Measurements from ENCODE around the gene TBC1D23. TPM values are rescaled to one million over a fixed set of nuclear protein-coding genes. Genes with fewer than 3 reads are reported as not detected.

The TBC1D23 gene
- total and polyA plus RNA-seq, 2 of the 13 experiments (the other 11 are each of a cell fraction or from before 2014, with no cell fraction given), result 28.7 to 35.4 TPM

DNA sequence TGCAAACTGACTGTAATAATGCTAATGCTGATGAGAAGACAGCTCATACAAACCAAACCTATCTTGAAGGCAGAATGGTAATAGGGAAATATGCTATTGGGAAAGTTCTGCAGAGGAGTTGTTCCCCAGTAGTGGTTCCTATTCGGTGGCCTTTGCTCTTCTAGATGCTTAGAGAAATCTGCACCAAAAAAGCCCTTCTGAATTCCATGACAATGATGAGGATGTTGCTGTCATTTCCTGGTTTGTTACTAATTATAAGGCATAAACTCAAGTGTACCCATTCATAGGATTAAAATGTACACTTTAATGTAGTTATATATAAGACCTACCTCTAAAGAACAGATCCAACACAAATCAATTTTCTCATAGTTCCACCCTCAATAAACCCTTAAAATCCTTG, 110.0 kb downstream of the TBC1D23 start:
- in situ Hi-C loops (cut with HindIII; ENCODE audit: extremely low pct_ligation_motif_present, low pct_unique_long_range_greater_than_20kb), result no loop called here

More for the DNA sequence above, 110.0 kb downstream of the TBC1D23 start:
- Histone ChIP-seq H3K27me3 (ENCODE audit: control insufficient read depth in 1 of 2, insufficient read depth in 2 of 2, low read length in 2 of 2) (no peaks in the 10 kb centered on the region), H3K36me3 (replicated peaks in 1 of 2; ENCODE audit: control insufficient read depth in 1 of 2, insufficient read depth in 2 of 2, low read length in 2 of 2) (peaks cover 13 to 84% of the 10 kb centered on the region in 2 experiments), H2AFZ (ENCODE audit: low read length) (no peak overlapping the region), H3K9ac (ENCODE audit: insufficient read depth, low read depth, low read length) (no peak overlapping the region), H3K9me3 (ENCODE audit: low read length) (no peaks in the 10 kb centered on the region), H3K27ac (ENCODE audit: extremely low read length, insufficient read depth, low read length) (no peak overlapping the region), H4K20me1 (ENCODE audit: insufficient read depth, low read length) (no peaks in the 10 kb centered on the region), H3K4me2 (ENCODE audit: low read depth, low read length) (no peak overlapping the region), H3K4me3 (replicated peaks in 1 of 3; ENCODE audit: insufficient read depth in 1 of 3, low read depth in 2 of 3, low read length in 3 of 3) (no peak overlapping the region), H3K79me2 (ENCODE audit: insufficient read depth, low read length) (peaks cover 3% of the 10 kb centered on the region), H3K4me1 (ENCODE audit: insufficient read depth, low read length) (peaks cover 12% of the 10 kb centered on the region)
- FAIRE-seq (no peak), ATAC-seq (no peak), DNase-seq (ENCODE audit: low spot score) (no peak)
- ChIA-PET POLR2A (no interaction called here), CTCF (ENCODE audit: low intra/inter-chr PET ratio, low total read pairs) (no interaction called here)
- intact Hi-C loops (cut with micrococcal nuclease; ENCODE audit: unreplicated experiment), result no loop called here
- no peak for TF ChIP-seq ZNF563 (CRISPR knock-in tag; IDR thresholded peaks at IDR 0.05)
- TF ChIP-seq, protein P1, sequence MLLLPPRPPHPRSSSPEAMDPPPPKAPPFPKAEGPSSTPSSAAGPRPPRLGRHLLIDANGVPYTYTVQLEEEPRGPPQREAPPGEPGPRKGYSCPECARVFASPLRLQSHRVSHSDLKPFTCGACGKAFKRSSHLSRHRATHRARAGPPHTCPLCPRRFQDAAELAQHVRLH (CRISPR knock-in tag; IDR thresholded peaks at IDR 0.05; ENCODE audit: borderline replicate concordance, low read depth), result no peak
- TF ChIP-seq DNMT1 (CRISPR knock-in tag; IDR thresholded peaks at IDR 0.05), result no peak
- TF ChIP-seq ZNF451 (CRISPR knock-in tag; IDR thresholded peaks at IDR 0.05), result no peak
- no peak for TF ChIP-seq ESRRA (CRISPR knock-in tag; IDR thresholded peaks at IDR 0.05; ENCODE audit: low read depth)
- TF ChIP-seq, protein P2, sequence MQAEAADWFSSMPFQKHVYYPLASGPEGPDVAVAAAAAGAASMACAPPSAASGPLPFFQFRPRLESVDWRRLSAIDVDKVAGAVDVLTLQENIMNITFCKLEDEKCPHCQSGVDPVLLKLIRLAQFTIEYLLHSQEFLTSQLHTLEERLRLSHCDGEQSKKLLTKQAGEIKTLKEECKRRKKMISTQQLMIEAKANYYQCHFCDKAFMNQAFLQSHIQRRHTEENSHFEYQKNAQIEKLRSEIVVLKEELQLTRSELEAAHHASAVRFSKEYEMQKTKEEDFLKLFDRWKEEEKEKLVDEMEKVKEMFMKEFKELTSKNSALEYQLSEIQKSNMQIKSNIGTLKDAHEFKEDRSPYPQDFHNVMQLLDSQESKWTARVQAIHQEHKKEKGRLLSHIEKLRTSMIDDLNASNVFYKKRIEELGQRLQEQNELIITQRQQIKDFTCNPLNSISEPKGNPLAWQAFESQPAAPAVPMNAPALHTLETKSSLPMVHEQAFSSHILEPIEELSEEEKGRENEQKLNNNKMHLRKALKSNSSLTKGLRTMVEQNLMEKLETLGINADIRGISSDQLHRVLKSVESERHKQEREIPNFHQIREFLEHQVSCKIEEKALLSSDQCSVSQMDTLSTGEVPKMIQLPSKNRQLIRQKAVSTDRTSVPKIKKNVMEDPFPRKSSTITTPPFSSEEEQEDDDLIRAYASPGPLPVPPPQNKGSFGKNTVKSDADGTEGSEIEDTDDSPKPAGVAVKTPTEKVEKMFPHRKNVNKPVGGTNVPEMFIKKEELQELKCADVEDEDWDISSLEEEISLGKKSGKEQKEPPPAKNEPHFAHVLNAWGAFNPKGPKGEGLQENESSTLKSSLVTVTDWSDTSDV (CRISPR knock-in tag; IDR thresholded peaks at IDR 0.05), result no peak
- TF ChIP-seq ZNF326 (CRISPR knock-in tag; IDR thresholded peaks at IDR 0.05; ENCODE audit: borderline replicate concordance), result no peak
- no peak for TF ChIP-seq GABPB1 (CRISPR knock-in tag; IDR thresholded peaks at IDR 0.05)
- no peak for TF ChIP-seq MED8 (CRISPR knock-in tag; IDR thresholded peaks at IDR 0.05; ENCODE audit: insufficient replicate concordance)
- no peak for TF ChIP-seq ZNF543 (CRISPR knock-in tag; IDR thresholded peaks at IDR 0.05)
- TF ChIP-seq, protein P3, sequence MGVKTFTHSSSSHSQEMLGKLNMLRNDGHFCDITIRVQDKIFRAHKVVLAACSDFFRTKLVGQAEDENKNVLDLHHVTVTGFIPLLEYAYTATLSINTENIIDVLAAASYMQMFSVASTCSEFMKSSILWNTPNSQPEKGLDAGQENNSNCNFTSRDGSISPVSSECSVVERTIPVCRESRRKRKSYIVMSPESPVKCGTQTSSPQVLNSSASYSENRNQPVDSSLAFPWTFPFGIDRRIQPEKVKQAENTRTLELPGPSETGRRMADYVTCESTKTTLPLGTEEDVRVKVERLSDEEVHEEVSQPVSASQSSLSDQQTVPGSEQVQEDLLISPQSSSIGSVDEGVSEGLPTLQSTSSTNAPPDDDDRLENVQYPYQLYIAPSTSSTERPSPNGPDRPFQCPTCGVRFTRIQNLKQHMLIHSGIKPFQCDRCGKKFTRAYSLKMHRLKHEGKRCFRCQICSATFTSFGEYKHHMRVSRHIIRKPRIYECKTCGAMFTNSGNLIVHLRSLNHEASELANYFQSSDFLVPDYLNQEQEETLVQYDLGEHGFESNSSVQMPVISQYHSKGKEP (CRISPR knock-in tag; IDR thresholded peaks at IDR 0.05), result no peak
- TF ChIP-seq ZNF619 (CRISPR knock-in tag; IDR thresholded peaks at IDR 0.05), result no peak
- TF ChIP-seq ZNF556 (CRISPR knock-in tag; IDR thresholded peaks at IDR 0.05; ENCODE audit: borderline replicate concordance), result no peak
- TF ChIP-seq, protein P4, sequence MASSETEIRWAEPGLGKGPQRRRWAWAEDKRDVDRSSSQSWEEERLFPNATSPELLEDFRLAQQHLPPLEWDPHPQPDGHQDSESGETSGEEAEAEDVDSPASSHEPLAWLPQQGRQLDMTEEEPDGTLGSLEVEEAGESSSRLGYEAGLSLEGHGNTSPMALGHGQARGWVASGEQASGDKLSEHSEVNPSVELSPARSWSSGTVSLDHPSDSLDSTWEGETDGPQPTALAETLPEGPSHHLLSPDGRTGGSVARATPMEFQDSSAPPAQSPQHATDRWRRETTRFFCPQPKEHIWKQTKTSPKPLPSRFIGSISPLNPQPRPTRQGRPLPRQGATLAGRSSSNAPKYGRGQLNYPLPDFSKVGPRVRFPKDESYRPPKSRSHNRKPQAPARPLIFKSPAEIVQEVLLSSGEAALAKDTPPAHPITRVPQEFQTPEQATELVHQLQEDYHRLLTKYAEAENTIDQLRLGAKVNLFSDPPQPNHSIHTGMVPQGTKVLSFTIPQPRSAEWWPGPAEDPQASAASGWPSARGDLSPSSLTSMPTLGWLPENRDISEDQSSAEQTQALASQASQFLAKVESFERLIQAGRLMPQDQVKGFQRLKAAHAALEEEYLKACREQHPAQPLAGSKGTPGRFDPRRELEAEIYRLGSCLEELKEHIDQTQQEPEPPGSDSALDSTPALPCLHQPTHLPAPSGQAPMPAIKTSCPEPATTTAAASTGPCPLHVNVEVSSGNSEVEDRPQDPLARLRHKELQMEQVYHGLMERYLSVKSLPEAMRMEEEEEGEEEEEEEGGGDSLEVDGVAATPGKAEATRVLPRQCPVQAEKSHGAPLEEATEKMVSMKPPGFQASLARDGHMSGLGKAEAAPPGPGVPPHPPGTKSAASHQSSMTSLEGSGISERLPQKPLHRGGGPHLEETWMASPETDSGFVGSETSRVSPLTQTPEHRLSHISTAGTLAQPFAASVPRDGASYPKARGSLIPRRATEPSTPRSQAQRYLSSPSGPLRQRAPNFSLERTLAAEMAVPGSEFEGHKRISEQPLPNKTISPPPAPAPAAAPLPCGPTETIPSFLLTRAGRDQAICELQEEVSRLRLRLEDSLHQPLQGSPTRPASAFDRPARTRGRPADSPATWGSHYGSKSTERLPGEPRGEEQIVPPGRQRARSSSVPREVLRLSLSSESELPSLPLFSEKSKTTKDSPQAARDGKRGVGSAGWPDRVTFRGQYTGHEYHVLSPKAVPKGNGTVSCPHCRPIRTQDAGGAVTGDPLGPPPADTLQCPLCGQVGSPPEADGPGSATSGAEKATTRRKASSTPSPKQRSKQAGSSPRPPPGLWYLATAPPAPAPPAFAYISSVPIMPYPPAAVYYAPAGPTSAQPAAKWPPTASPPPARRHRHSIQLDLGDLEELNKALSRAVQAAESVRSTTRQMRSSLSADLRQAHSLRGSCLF (CRISPR knock-in tag; IDR thresholded peaks at IDR 0.05; ENCODE audit: borderline replicate concordance), result no peak
- no peak for TF ChIP-seq NBN (conservative IDR thresholded peaks at IDR 0.05)
- no peak for TF ChIP-seq NFATC3 (CRISPR knock-in tag; IDR thresholded peaks at IDR 0.05)
- 92% methylated on average over 1 of the region's 1 CpG for WGBS (ENCODE audit: low lambda C conversion rate)
- no TSS peak for BruUV-seq (replicated peaks)

Measured in HepG2 (cell line).